A673 (cell line): ENCODE measurements around the gene OARD1. TPM values are rescaled to one million over a fixed set of nuclear protein-coding genes. Genes with fewer than 3 reads are reported as not detected.

Experiments used
- BruUV-seq: library from RNA; stranded (reverse); fragments of 400-500 nt; replicated peaks from 2 replicates; lab custom pipeline; 2021; lab: Mats Ljungman, UMichigan
- CTCF ChIA-PET: fragments of 300-600 bp; sonication (Branson Sonifier 250); formaldehyde crosslinking; loops from one replicate; lab custom pipeline; 2022; ENCODE audit warnings: antibody characterized with exemption; lab: Charles Lee
- POLR2A ChIA-PET: fragments of 300-600 bp; sonication (Branson Sonifier 250); formaldehyde crosslinking; loops from one replicate; lab custom pipeline; 2022; ENCODE audit warnings: antibody characterized with exemption; ENCODE audit not compliant: low non-redundant PET; lab: Charles Lee
- DNase-seq: peaks from one replicate; pipeline ENCODE4 v3.0.0-alpha.2; 2015; ENCODE audit warnings: low spot score
- H3K27ac ChIP-seq: fragments of 200-600 bp; sonication (generic); 2 replicates; pipeline ENCODE4 v1.5.1; 2016; ENCODE audit warnings: mixed run types, low read depth, mild to moderate bottlenecking, mixed read lengths, antibody characterized with exemption, low read length; ENCODE audit not compliant: poor library complexity, severe bottlenecking
- H3K27me3 ChIP-seq: fragments of 200-600 bp; sonication (generic); replicated peaks from 2 replicates; pipeline ENCODE4 v1.6.1; 2017; ENCODE audit warnings: mixed run types, low read depth, mild to moderate bottlenecking, mixed read lengths, antibody characterized with exemption, low read length; ENCODE audit not compliant: insufficient read depth, poor library complexity
- H3K36me3 ChIP-seq: fragments of 200-600 bp; sonication (generic); 2 replicates; pipeline ENCODE4 v1.6.1; 2016; ENCODE audit warnings: mixed run types, mild to moderate bottlenecking, mixed read lengths, antibody characterized with exemption, low read length; ENCODE audit not compliant: insufficient read depth, poor library complexity, severe bottlenecking
- H3K4me1 ChIP-seq: fragments of 200-600 bp; sonication (generic); 2 replicates; pipeline ENCODE4 v1.6.1; 2017; ENCODE audit warnings: mixed run types, mild to moderate bottlenecking, mixed read lengths, antibody characterized with exemption, low read length; ENCODE audit not compliant: insufficient read depth, poor library complexity, severe bottlenecking
- H3K4me3 ChIP-seq: fragments of 200-600 bp; sonication (generic); 2 replicates; pipeline ENCODE4 v1.5.1; 2016; ENCODE audit warnings: low read depth, mixed run types, mild to moderate bottlenecking, mixed read lengths, low read length; ENCODE audit not compliant: poor library complexity, severe bottlenecking
- H3K9me3 ChIP-seq: fragments of 200-600 bp; sonication (generic); 2 replicates; pipeline ENCODE4 v1.6.1; 2016; ENCODE audit warnings: mixed run types, low read depth, mild to moderate bottlenecking, mixed read lengths, antibody characterized with exemption, low read length; ENCODE audit not compliant: poor library complexity, severe bottlenecking
- EZH2 ChIP-seq: fragments of 200-600 bp; sonication (generic); IDR thresholded peaks from 2 replicates; pipeline ENCODE4 v1.6.1; 2017; ENCODE audit warnings: borderline replicate concordance, low read depth, mild to moderate bottlenecking, mixed read lengths, antibody characterized with exemption, low read length; ENCODE audit not compliant: poor library complexity, severe bottlenecking
- intact Hi-C: fragments of 100-400 bp; cut with micrococcal nuclease; formaldehyde crosslinking; loops from one replicate; pipeline ENCODE4 v1.10.0; 2022; ENCODE audit not compliant: unreplicated experiment
- total RNA-seq: library from RNA; stranded (reverse); gene quantifications from 2 replicates; pipeline ENCODE4 v1.2.3, GENCODE V29; 2021
- TF ChIP-seq, protein P1 (sequence below): fragments of 300-800, 200-600 bp; sonication (generic); conservative IDR thresholded peaks from 2 replicates; pipeline ENCODE4 v1.5.1; 2017; ENCODE audit warnings: low read depth, mild to moderate bottlenecking, antibody characterized with exemption, low read length, moderate library complexity, mixed read lengths

OARD1 gene
- total RNA-seq, 1 experiment from 2014 or later, result 27.3 TPM

DNA sequence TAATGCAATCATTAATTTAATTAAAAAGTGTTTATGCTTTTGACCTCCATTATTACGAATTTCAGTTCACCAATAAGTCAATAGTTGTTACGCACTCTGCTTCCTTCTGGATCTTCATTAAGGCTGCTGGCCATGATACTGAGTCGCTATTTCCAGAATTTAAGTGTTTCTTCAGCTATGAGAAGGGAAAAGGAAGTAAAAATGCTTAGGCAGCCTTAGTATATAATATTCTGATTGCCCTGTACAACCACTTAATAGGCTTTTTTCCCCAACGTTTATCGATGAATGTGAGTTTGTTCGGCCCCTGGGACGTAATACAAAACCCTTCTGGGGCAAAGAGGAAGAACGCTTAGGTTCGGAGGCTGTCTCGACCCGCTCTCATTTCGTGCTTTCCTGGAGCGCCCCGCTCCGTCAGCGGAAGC lies 644 bp downstream of the OARD1 start:
- H3K36me3 ChIP-seq, result peaks cover 4% of the 10 kb centered on the region
- intact Hi-C loops, result loop anchor here (5.0 kb wide), 1 partner anchor 246 kb away; no protein-coding TSS in a partner anchor
- POLR2A ChIA-PET, result no interaction called here
- DNase-seq, result no peak
- peak overlapping the region; percentile 91 for H3K4me3 ChIP-seq
- H3K4me1 ChIP-seq, result peaks cover 28% of the 10 kb centered on the region
- no peaks in the 10 kb centered on the region for H3K9me3 ChIP-seq
- no peak for TF ChIP-seq EZH2
- TF ChIP-seq, protein P1, sequence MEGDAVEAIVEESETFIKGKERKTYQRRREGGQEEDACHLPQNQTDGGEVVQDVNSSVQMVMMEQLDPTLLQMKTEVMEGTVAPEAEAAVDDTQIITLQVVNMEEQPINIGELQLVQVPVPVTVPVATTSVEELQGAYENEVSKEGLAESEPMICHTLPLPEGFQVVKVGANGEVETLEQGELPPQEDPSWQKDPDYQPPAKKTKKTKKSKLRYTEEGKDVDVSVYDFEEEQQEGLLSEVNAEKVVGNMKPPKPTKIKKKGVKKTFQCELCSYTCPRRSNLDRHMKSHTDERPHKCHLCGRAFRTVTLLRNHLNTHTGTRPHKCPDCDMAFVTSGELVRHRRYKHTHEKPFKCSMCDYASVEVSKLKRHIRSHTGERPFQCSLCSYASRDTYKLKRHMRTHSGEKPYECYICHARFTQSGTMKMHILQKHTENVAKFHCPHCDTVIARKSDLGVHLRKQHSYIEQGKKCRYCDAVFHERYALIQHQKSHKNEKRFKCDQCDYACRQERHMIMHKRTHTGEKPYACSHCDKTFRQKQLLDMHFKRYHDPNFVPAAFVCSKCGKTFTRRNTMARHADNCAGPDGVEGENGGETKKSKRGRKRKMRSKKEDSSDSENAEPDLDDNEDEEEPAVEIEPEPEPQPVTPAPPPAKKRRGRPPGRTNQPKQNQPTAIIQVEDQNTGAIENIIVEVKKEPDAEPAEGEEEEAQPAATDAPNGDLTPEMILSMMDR, result no peak
- peak overlapping the region; percentile 100 for H3K27ac ChIP-seq
- CTCF ChIA-PET, result no interaction called here
- BruUV-seq, result TSS peak; percentile 54
- H3K27me3 ChIP-seq, result no peaks in the 10 kb centered on the region

GRCh38 chr6:41066867-41067304 lies 5.3 kb downstream of the OARD1 start:
- no peak overlapping the region for H3K4me3 ChIP-seq
- peaks cover 15% of the 10 kb centered on the region for H3K36me3 ChIP-seq
- H3K27ac ChIP-seq, result no peak overlapping the region
- H3K4me1 ChIP-seq, result peaks cover 11% of the 10 kb centered on the region
- CTCF ChIA-PET, result no interaction called here
- BruUV-seq, result no TSS peak
- TF ChIP-seq EZH2, result no peak
- TF ChIP-seq, protein P1, result peak; percentile 87
- no peaks in the 10 kb centered on the region for H3K27me3 ChIP-seq
- POLR2A ChIA-PET, result no interaction called here
- no peaks in the 10 kb centered on the region for H3K9me3 ChIP-seq
- DNase-seq, result peak; percentile 77
- intact Hi-C loops, result loop anchor here (5.0 to 10.0 kb wide), 2 partner anchors 60 to 1702 kb away; no protein-coding TSS in a partner anchor

- CTCF ChIA-PET, result no interaction called here
- POLR2A ChIA-PET, result interaction anchor here (0.6 kb wide), 1 partner anchor 17 kb away, joined by 3 read pairs; no protein-coding TSS in a partner anchor
- BruUV-seq, result no TSS peak
- peaks cover 4% of the 10 kb centered on the region for H3K4me1 ChIP-seq
- intact Hi-C loops, result loop anchor here (5.0 to 10.0 kb wide), 2 partner anchors 58 to 1701 kb away; no protein-coding TSS in a partner anchor
- H3K4me3 ChIP-seq, result no peak overlapping the region
- H3K27me3 ChIP-seq, result no peaks in the 10 kb centered on the region
- no peaks in the 10 kb centered on the region for H3K9me3 ChIP-seq
- H3K36me3 ChIP-seq, result peaks cover 15% of the 10 kb centered on the region
- no peak overlapping the region for H3K27ac ChIP-seq
- TF ChIP-seq, protein P1, result no peak
- no peak for TF ChIP-seq EZH2
- DNase-seq, result no peak
These were observed 6.6 kb downstream of the OARD1 start for GRCh38 chr6:41065550-41066026.
